ENCODE results near the gene USP11.

USP11 gene

DNA sequence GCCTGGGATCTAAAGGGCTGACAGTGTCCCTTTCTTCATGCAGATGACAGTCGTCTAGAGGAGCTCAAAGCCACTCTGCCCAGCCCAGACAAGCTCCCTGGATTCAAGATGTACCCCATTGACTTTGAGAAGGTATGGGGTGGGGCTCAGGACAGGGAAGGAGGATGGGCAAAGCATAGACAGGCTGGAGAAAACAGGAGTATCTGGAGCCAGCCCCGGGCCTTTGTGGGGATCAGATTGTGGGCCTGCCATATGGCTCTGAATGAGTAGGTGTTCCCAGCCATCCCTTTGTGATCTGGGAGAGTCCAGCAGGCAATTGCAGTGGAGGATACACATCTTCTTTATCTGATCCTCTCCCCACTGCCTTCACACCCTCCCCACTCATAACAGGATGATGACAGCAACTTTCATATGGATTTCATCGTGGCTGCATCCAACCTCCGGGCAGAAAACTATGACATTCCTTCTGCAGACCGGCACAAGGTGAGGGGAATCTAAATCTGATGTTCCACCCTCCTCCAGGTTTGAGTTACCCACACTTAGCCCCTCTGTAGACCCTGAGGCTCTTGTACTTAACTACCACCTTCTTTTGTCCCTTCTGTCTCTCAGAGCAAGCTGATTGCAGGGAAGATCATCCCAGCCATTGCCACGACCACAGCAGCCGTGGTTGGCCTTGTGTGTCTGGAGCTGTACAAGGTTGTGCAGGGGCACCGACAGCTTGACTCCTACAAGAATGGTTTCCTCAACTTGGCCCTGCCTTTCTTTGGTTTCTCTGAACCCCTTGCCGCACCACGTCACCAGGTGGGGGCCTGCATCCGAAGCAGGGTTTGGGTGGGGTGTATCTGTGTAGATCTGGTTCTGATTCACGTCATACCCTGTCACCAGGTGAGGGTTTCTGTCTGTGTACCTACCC, 20.2 kb upstream of the USP11 start:
- TF ChIP-seq, protein P1, sequence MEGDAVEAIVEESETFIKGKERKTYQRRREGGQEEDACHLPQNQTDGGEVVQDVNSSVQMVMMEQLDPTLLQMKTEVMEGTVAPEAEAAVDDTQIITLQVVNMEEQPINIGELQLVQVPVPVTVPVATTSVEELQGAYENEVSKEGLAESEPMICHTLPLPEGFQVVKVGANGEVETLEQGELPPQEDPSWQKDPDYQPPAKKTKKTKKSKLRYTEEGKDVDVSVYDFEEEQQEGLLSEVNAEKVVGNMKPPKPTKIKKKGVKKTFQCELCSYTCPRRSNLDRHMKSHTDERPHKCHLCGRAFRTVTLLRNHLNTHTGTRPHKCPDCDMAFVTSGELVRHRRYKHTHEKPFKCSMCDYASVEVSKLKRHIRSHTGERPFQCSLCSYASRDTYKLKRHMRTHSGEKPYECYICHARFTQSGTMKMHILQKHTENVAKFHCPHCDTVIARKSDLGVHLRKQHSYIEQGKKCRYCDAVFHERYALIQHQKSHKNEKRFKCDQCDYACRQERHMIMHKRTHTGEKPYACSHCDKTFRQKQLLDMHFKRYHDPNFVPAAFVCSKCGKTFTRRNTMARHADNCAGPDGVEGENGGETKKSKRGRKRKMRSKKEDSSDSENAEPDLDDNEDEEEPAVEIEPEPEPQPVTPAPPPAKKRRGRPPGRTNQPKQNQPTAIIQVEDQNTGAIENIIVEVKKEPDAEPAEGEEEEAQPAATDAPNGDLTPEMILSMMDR (conservative IDR thresholded peaks at IDR 0.05; ENCODE audit: low read length): no peak
- H3K4me3 ChIP-seq (ENCODE audit: low read length): no peak overlapping the region
- no peak for DNase-seq (ENCODE audit: low read depth)

- TF ChIP-seq, protein P1 (conservative IDR thresholded peaks at IDR 0.05; ENCODE audit: low read length): no peak
- no peak for DNase-seq (ENCODE audit: low read depth)
- H3K4me3 ChIP-seq (ENCODE audit: low read length): no peak overlapping the region
Measured at GRCh38 chrX:47214435-47215077, 18.3 kb upstream of the USP11 start.

DNA sequence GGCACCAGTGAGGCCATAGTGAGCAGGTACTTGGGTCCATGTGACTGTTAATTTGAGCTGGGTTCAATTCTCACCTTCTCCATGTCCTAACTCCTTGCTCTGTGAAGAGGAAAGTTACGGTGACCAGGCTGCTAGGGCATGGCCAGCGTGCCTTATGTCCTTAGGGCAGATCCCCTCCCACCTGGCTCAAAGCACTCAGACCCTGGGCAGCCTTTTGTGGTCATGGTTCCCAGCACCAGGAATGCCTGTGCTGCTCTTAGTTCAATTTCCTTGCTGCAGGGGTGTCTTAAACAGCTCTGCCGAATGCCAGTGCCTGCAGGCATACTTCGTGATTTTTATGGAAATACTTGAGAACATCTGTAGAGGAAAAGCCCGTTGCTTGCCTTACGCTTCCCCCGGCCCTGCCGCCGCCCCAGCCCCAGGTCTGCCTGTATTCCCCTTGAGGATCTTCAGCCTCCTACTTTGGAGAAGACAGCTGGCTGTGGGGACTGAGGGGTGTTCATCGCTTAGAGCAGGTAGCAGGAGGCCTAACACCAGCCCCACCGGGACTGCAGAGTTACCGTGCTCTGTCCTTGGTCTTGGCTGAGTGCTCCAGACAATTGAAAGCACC, 17.4 kb upstream of the USP11 start:
- no peak overlapping the region for H3K4me3 ChIP-seq (ENCODE audit: low read length)
- no peak for DNase-seq (ENCODE audit: low read depth)
- TF ChIP-seq, protein P1 (conservative IDR thresholded peaks at IDR 0.05; ENCODE audit: low read length): no peak

DNA sequence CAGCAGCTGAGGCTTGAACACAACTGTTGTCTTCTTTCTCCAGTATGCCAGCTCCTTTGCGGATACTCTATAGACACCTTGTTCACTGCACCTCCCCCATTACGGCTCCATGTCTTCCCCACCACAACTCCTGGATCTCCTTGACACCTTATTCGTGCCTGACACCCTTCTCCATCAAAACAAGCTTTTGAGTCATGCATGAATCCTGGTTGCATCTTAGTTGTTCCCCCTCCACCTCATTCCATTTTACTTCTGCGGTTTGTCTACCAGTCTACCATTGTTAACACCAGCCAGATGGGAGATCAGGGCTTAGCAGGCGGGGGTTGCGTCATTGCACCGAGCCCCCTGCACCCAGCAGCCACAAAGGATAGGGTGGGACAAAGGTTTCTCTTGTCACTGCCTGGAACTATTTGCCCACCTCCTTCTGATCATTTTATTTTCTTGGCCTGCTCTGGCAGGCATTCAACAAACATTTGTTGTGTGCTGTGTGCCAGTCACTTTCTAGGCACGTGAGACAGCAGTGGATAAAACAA, 16.4 kb upstream of the USP11 start:
- no peak for DNase-seq (ENCODE audit: low read depth)
- TF ChIP-seq, protein P1 (conservative IDR thresholded peaks at IDR 0.05; ENCODE audit: low read length): no peak
- no peak overlapping the region for H3K4me3 ChIP-seq (ENCODE audit: low read length)

- peak overlapping the region; percentile 36 for H3K4me3 ChIP-seq (ENCODE audit: low read length)
- DNase-seq (ENCODE audit: low read depth): peak; percentile 62
- TF ChIP-seq, protein P1 (conservative IDR thresholded peaks at IDR 0.05; ENCODE audit: low read length): no peak
Measured at GRCh38 chrX:47217121-47217851, 15.5 kb upstream of the USP11 start.

DNA sequence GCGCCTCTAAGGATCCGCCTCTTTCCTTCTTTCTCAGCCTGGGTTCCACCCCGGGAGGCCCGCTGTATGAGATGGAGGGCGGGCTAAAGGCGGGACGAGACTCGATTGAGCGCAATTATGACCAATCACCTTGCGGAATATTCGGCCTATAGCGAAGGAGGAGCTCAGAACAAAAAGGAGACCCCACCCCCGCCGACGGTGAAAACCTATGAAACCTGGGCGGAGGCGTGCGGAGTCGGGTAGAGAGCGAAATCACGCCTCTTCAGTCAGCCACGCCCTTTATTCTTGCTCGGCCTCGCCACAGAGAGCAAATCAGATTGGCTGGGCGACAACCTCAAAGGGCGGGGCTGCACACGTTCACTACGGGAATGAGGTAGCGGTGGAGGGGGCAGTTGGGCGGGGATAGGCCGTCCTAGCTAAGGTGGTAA, 14.9 kb upstream of the USP11 start:
- peak; percentile 98 for DNase-seq (ENCODE audit: low read depth)
- H3K4me3 ChIP-seq (ENCODE audit: low read length): peak overlapping the region; percentile 73
- TF ChIP-seq, protein P1 (conservative IDR thresholded peaks at IDR 0.05; ENCODE audit: low read length): no peak

All from AG10803 (cell line).